Hematopoietic multipotent progenitor cell treated with erythropoietin and hydrocortisone succinate and interleukin-3 and kit ligand, for 8 days (in vitro differentiated cells): ENCODE results near the gene ZFP69B.
"Not testable (repeated sequence)": the region's sequence is repeated elsewhere in the genome, so short reads cannot be mapped to it uniquely, and the experiment has no call there.

Source experiments
- DNase-seq: peaks from one replicate; pipeline ENCODE4 v3.0.0-alpha.2; 2015

Gene ZFP69B

DNA sequence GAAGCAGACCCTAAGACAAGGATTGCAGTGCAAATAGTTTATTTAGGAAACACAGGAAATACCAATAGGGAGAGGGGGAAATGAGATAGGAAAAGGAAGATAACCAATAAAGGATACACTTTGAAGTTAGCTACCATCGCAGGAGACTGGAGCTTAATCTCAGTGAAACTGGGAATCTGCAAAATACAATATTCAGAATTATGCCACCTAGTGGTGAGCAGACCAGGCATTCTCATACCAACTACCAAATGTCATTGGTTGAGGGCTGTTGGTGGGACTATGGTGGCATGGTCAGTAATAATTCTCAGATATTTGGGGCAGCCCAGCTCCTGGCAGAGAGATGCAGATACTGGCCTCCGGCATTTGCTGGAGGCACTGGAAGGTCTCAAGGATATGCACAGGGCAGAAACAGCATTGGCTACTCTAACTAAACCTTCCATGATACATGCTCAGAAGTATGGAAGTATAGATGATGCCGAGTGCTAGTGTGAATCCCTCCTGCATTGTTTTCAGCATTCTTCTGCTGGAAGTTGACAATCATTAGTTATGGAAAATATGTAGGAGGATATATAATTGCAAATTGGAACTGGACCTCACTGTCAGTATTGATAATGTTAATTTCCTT, 11.8 kb upstream of the ZFP69B start:
- DNase-seq, result peak; percentile 47

DNA sequence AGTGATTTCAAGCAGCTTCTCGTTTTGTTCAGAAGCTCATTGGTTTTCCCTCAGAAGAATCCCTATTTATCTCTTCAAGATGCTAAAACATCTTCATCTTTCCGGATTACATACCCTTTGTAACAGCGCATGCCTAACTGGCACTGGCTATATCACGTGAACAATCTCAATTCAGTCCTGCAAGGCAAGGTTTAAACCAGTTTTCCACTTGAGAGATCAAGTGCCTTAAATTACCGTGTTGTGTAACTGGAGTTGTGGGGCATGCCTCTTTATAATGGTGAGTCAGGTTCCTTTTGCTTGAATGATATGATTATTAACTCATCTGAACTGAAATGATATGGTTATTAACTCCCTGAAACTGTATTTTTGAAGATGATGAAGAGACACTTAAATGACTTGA, 11.0 kb upstream of the ZFP69B start:
- no peak for DNase-seq

DNA sequence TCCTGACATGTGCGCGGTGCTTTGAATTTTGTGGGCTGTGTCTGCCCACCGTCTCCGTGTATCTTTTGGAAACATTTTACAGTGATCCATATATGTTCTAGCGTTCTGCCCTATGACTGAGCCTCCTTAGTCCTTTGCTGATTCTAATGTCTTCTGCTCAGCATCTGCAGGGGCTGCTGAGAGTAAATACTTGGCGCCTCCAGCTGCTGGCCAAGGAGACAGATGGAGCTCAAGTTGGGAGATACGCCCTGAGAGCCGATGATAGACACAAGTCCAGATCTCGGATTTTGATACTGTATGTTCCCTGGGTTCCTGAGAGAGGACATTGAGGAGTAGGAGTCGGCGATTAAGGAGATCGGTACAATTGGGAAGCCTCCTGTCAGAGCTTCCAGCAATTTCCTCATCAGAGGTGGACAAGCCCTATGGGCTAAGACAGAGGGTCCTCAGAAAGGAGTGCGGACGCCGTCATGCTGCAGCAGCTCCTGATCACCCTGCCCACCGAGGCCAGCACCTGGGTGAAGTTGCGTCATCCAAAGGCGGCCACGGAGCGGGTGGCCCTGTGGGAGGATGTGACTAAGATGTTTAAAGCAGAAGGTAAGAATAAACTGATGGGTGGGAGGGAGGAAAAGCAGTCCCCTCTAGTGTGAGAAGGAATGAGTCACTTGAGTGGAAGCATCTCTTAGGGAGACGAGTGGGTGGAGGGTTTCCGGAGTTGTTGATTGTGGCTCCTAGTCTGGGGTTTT, 390 bp downstream of the ZFP69B start:
- DNase-seq, result peak; percentile 54

DNA sequence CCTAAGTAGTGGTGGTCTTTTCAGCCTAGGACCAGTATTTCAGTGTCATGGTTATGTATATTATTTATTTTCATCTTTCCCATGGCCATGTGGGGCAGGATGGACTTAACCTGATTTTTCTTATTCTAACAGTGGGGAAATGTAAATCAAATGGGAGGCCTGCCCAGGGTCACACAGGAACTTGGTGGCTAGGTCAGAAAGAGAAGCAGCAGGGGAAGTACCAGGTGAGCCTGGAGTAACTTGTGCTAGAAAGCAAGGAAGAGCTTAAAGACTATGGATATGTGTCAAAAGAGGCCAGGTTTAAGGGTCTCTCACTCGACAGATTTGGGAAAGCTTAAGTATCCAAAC, 936 bp downstream of the ZFP69B start:
- DNase-seq, result no peak

DNA sequence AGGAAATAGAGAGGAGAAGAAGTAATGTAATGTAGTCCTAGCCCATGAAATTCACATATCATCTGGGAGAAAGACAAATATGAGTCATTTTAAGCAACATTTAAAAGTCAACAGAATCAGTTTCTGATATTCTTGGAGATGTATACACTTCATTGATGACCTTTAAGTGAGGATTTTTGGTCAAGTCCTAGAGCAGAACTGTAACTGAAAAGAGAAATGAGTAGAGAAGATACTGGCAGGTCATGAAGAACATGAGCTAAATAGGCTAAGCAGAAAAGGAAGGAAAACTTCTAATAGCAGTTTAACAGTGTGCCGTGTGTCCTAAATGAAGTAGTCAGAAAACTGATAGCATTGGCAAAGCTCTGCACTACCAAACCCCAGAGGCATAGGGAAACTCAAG, 4.6 kb downstream of the ZFP69B start:
- no peak for DNase-seq

DNA sequence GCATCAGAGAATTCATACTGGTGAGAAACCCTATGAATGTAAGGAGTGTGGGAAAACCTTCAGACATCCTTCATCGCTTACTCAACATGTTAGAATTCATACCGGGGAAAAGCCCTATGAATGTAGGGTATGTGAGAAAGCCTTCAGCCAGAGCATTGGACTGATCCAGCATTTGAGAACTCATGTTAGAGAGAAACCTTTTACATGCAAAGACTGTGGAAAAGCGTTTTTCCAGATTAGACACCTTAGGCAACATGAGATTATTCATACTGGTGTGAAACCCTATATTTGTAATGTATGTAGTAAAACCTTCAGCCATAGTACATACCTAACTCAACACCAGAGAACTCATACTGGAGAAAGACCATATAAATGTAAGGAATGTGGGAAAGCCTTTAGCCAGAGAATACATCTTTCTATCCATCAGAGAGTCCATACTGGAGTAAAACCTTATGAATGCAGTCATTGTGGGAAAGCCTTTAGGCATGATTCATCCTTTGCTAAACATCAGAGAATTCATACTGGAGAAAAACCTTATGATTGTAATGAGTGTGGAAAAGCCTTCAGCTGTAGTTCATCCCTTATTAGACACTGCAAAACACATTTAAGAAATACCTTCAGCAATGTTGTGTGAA, 12.8 kb downstream of the ZFP69B start:
- DNase-seq, result peak; percentile 10

DNA sequence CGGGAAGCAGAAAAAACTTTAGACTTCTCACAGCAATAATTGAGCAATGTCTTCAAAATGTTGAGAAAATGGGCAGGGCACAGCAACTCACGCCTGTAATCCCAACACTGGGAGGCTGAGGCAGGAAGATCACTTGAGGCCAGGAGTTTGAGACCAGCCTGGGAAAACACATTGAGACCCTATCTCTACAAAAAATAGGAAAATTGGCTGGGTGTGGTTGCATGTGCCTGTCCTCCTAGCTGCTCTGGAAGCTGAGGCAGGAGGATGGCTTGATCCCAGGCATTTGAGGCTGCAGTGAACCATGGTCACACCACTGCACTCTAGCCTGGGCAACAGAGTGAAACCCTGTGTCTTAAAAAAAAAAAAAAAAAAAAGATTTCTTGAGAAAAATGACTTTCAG, 19.1 kb downstream of the ZFP69B start:
- DNase-seq, result no peak

DNA sequence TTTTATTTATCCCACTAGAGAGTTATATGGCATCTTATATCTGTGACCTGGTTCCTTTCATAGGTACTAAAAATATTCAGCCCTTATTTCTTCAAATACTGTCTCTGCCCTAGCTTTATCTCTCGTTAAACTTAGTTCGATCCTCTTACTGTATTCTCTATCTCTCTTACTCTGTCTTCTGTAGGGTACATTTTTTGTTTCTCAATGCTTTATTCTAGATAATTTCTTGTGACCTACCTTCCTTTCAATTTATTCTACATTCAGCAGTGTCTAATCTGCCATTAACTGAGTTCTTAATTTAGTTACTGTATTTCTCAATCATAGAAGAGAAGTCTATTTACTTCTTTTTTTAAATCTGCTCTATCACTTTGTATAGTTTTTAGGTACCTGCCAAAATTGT, 25.0 kb downstream of the ZFP69B start:
- no peak for DNase-seq

DNA sequence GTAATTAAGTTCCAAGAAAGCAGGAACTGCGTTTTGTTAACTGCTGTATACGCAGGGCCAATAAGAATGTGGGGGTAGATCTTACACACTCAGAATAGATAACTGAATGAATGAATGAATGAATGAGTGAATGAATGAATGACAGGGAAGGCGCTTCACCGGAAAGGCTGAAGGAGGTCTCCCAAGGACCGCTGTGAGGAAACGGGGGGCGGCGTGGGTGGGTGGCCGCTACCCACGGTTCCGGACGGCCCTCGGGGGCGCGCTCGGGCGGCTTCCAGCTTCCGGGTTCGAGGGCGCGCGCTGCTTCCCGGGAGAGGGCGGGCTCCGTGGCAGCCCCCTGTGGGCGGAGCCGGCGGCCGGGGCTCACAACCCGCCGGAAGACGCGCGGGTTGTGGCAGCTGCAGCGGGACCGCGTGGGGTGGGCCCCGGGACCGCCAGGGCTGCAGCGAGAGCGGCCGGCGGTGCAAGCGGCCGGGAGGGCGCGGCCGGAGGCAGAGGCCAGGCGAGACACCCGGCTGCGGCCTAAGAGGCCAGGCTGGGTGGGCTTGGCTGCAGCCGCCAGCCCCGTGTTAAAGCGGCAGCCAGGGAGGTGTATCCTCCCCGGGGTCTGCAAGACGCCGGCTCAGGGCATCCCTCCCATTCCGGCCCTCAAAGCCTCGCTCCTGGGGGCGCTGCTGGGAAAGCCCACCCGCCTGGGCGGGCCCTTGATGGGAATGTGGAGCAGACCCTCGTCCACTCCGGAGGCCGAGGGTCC, 26.8 kb downstream of the ZFP69B start, which contains the start of gene ZFP69:
Gene ZFP69 (plus strand): TSS at position 367 of the 754 bp plus-strand sequence. CDS start 2,072 bp downstream, outside the sequence.
- DNase-seq, result peak; percentile 80

DNA sequence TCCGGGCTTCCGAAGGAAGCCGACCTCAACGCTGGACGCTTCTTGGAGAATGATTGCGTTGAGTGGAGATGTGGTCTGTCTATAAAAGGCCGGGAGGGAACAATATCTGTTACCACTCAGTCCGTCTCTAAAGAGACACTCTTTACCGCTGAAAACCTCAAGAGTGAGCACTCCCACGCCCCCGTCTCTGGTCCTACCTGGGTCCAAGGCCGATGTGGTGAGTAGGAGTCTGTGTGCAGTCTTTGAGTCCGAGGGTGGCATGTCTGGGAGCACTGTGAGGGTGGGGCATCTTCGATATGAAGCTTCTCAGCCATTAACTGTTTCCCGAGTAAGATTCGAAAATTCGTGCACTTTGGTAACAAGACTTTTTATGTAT, 27.4 kb downstream of the ZFP69B start:
- peak; percentile 56 for DNase-seq

DNA sequence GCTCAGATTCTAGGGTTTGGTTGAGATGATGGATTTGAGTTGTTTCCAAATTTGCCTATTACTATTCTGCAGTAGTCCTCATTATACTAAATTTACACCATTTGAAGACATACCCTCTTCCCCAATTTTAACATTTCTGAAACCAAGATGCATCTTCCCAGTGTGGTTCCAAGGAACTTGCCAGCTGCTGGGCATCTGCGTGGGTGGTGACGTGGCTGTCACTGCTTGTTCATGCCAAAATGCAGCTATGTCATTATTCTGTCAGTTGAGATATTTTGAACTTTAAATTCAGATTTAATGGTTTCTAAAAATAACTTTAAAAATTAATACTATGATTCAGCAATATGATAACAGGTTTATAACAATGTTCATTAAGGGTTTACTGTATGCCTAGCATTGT, 28.0 kb downstream of the ZFP69B start:
- no peak for DNase-seq

DNA sequence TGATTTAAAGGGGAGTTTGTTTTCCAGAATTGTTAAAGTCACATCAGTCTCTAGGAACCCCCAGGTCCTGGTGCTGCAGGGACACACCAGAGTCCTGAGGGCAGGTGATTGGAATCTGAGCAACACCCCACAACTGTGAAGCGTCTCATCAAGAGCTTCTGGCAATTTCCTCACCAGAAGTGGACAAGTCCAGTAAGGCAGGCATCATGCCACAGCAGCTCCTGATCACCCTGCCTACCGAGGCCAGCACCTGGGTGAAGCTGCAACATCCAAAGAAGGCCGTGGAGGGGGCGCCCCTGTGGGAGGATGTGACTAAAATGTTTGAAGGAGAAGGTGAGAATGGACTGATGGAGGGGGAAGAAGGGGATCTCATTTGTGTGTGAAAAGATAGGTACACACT, 28.9 kb downstream of the ZFP69B start:
- DNase-seq, result no peak

DNA sequence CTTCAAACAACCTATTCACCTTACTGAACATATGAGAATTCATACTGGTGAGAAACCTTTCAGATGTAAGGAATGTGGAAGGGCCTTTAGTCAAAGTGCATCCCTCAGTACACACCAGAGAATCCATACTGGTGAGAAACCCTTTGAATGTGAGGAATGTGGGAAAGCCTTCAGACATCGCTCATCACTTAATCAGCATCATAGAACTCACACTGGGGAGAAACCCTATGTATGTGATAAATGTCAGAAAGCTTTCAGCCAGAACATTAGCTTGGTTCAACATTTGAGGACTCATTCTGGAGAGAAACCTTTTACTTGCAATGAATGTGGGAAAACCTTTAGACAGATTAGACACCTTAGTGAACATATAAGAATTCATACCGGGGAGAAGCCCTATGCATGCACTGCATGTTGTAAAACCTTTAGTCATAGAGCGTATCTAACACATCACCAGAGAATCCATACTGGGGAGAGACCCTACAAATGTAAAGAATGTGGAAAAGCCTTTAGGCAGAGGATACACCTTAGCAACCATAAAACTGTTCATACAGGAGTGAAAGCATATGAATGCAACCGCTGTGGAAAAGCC, 45.1 kb downstream of the ZFP69B start:
- no peak for DNase-seq

DNA sequence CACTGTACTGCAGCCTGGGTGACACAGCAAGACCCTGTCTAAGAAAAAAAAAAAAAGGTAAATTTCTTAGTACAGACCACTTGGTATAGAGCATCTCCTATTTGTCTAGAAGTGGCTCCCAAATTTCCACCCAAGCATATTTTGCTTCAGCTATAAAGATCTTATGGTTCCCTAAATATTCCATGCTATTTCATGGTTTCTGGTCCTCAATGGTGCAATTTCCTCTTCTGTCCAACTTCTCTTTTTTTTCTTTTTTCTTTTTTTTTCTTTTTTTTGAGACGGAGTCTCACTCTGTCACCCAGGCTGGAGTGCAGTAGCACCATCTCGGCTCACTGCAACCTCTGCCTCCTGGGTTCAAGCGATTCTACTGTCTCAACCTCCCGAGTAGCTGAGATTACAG, 52.4 kb downstream of the ZFP69B start:
- DNase-seq, result not testable (repeated sequence)

DNA sequence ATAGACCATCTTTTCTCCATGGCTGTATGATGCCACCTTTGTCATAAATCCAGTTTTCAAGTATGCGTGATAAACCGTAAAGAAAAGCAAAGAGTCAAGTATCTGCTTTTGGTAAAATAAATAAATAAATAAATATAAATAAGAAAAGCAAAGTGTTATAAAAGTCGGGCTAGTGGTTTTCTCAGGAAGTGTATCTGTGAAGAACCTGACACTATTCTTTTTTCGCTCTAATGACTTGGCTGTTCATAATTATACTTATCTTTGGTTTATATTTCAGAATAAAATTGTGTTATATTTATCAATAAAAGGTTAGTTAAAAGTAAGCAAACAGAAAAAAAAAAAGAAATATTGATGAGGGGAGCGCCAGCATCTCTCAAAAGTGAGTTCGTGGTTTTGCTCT, 57.7 kb downstream of the ZFP69B start:
- DNase-seq, result no peak

DNA sequence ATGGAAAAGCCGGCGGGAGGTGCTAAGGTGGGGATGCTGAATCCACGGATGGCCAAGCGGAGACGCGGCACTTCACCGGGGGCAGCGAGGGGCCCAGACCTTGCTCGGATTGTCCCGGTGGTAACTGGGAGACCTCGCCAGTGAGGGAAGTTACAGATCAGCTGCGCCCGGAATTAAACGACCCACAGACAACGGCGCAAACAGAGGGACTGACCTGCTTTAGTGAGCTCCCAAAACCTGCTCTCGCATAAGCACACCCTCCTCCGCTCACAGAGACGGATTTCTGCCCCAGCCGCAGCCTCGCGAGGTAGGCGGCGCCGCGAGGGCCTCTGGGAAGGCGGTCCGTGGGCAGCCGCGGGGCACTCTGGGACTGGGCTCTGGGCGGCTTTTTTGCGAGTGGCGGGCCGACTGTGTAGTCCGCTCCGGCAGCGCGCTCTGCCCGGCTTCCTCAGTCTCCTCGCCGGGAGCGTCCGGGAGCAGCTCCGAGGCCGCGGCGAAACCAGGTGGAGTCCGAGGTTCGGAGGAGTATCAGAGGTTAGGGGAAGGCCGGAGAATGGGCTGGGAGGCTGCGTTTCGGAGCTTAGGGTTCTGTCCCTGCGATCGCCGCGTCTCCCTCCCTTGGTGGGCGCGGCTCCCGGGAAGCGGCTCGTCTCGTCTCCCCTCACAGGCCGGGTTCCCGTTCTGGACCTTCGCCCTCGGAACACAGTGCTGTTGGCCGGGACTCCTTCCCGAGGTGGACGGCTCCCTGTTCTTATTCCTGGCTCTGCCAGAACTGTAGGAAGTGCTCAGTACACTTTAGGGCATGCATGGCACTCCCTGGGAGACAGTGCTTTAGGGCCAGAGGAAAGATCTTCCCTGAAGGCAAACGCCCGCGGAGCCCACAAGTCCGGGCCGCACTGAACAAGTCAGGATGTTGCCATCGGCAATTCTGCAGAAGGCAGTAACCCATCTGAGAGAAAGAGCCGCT, 58.4 kb downstream of the ZFP69B start, which contains the start of gene EXO5:
Gene EXO5 (plus strand): TSS at position 393 of the 967 bp plus-strand sequence. CDS start 5,778 bp downstream, outside the sequence.
- peak; percentile 83 for DNase-seq
